Measurements from ENCODE around the gene ZNF33A.

The ZNF33A gene

GRCh38 chr10:38010119-38010903 is at the start of gene ZNF33A:
Gene ZNF33A, plus strand, starts transcription at chr10:38010675. Its CDS starts 1,667 bp downstream, at chr10:38012342.
- no peaks in the 10 kb centered on the region for H3F3A ChIP-seq (ENCODE audit: low read depth)
- H3K9me2 ChIP-seq (replicated peaks; ENCODE audit: low read depth, low read length) = no peaks in the 10 kb centered on the region
- H3K4me2 ChIP-seq (ENCODE audit: low read depth, low read length, poor library complexity, severe bottlenecking) = peak within 1 kb of the TSS; percentile 85
- peaks cover 22% of the 10 kb centered on the region for H3K4me1 ChIP-seq (ENCODE audit: insufficient read depth, low read length, poor library complexity, severe bottlenecking)
- no peak for TF ChIP-seq CTCF (conservative IDR thresholded peaks at IDR 0.05; ENCODE audit: low read length)
- no peak for TF ChIP-seq EZH2phosphoT487 (IDR thresholded peaks at IDR 0.05; ENCODE audit: borderline replicate concordance)
- H3K27me3 ChIP-seq (ENCODE audit: insufficient read depth, low read length, poor library complexity, severe bottlenecking) = no peaks in the 10 kb centered on the region
- peaks cover 6% of the 10 kb centered on the region; the same call in 1 of the 2 replicates for H3K36me3 ChIP-seq (ENCODE audit: insufficient read depth, low read length)
- H4K20me1 ChIP-seq (ENCODE audit: insufficient read depth, low read length, poor library complexity, severe bottlenecking) = peaks cover 16% of the 10 kb centered on the region
- H3K9me3 ChIP-seq (ENCODE audit: insufficient read depth, low read depth, low read length) = no peaks in the 10 kb centered on the region
- peaks cover 41% of the 10 kb centered on the region for H3K79me2 ChIP-seq (ENCODE audit: insufficient read depth, low read length)
- peak within 1 kb of the TSS; percentile 87 for H3K9ac ChIP-seq (ENCODE audit: low read depth, low read length, poor library complexity, severe bottlenecking)
- H2AFZ ChIP-seq (ENCODE audit: low read length) = peak within 1 kb of the TSS; percentile 97
- H3K4me3 ChIP-seq (ENCODE audit: low read length, poor library complexity, severe bottlenecking) = peak within 1 kb of the TSS; percentile 90

GRCh38 chr10:37965006-37965405 is 45.5 kb upstream of the ZNF33A start:
- Histone ChIP-seq H3K9me3 (ENCODE audit: insufficient read depth, low read depth, low read length) (peaks cover 15% of the 10 kb centered on the region; the same call in 1 of the 2 replicates), H3K4me3 (ENCODE audit: low read length, poor library complexity, severe bottlenecking) (no peak overlapping the region), H3K79me2 (ENCODE audit: insufficient read depth, low read length) (no peaks in the 10 kb centered on the region)

GRCh38 chr10:37972396-37972795 is 38.1 kb upstream of the ZNF33A start:
- H3K9me3 ChIP-seq (ENCODE audit: insufficient read depth, low read depth, low read length) = no peaks in the 10 kb centered on the region
- peaks cover 4% of the 10 kb centered on the region; the same call in 1 of the 2 replicates for H3K79me2 ChIP-seq (ENCODE audit: insufficient read depth, low read length)
- no peak overlapping the region for H3K9ac ChIP-seq (ENCODE audit: low read depth, low read length, poor library complexity, severe bottlenecking)
- H3K4me3 ChIP-seq (ENCODE audit: low read length, poor library complexity, severe bottlenecking) = no peak overlapping the region
- TF ChIP-seq EZH2phosphoT487 (IDR thresholded peaks at IDR 0.05; ENCODE audit: borderline replicate concordance) = no peak
- TF ChIP-seq CTCF (conservative IDR thresholded peaks at IDR 0.05; ENCODE audit: low read length) = no peak
- H2AFZ ChIP-seq (ENCODE audit: low read length) = no peak overlapping the region
- H3K27me3 ChIP-seq (ENCODE audit: insufficient read depth, low read length, poor library complexity, severe bottlenecking) = no peaks in the 10 kb centered on the region
- no peak overlapping the region for H3K4me2 ChIP-seq (ENCODE audit: low read depth, low read length, poor library complexity, severe bottlenecking)
- H3K4me1 ChIP-seq (ENCODE audit: insufficient read depth, low read length, poor library complexity, severe bottlenecking) = peaks cover 17% of the 10 kb centered on the region
- no peaks in the 10 kb centered on the region for H4K20me1 ChIP-seq (ENCODE audit: insufficient read depth, low read length, poor library complexity, severe bottlenecking)
- peaks cover 5% of the 10 kb centered on the region; the same call in 1 of the 2 replicates for H3K36me3 ChIP-seq (ENCODE audit: insufficient read depth, low read length)
- no peaks in the 10 kb centered on the region for H3K9me2 ChIP-seq (replicated peaks; ENCODE audit: low read depth, low read length)
- H3F3A ChIP-seq (ENCODE audit: low read depth) = no peaks in the 10 kb centered on the region

More at GRCh38 chr10:37965006-37965405, 45.5 kb upstream of the ZNF33A start:
- H3K36me3 ChIP-seq (ENCODE audit: insufficient read depth, low read length) = peaks cover 5% of the 10 kb centered on the region; the same call in 1 of the 2 replicates
- no peaks in the 10 kb centered on the region for H3K9me2 ChIP-seq (replicated peaks; ENCODE audit: low read depth, low read length)
- no peak for TF ChIP-seq EZH2phosphoT487 (IDR thresholded peaks at IDR 0.05; ENCODE audit: borderline replicate concordance)
- no peak for TF ChIP-seq CTCF (conservative IDR thresholded peaks at IDR 0.05; ENCODE audit: low read length)
- H3K4me1 ChIP-seq (ENCODE audit: insufficient read depth, low read length, poor library complexity, severe bottlenecking) = no peaks in the 10 kb centered on the region
- H4K20me1 ChIP-seq (ENCODE audit: insufficient read depth, low read length, poor library complexity, severe bottlenecking) = no peaks in the 10 kb centered on the region
- no peak overlapping the region for H3K9ac ChIP-seq (ENCODE audit: low read depth, low read length, poor library complexity, severe bottlenecking)
- no peak overlapping the region for H3K4me2 ChIP-seq (ENCODE audit: low read depth, low read length, poor library complexity, severe bottlenecking)
- no peak overlapping the region for H2AFZ ChIP-seq (ENCODE audit: low read length)
- no peaks in the 10 kb centered on the region for H3F3A ChIP-seq (ENCODE audit: low read depth)
- H3K27me3 ChIP-seq (ENCODE audit: insufficient read depth, low read length, poor library complexity, severe bottlenecking) = no peaks in the 10 kb centered on the region

Data from Loucy (cell line).